ENCODE results near the gene KCTD13. TPM values are rescaled to one million over a fixed set of nuclear protein-coding genes. Genes with fewer than 3 reads are reported as not detected.

The KCTD13 gene
- total RNA-seq, 2 donors from 2014 or later = 21.5 to 27.5 TPM

GRCh38 chr16:29916979-29917378 lies 9.0 kb downstream of the KCTD13 start:
- Histone ChIP-seq H3K9me3 (ENCODE audit: control insufficient read depth, low read length) (no peaks in the 10 kb centered on the region), H3K27ac (ENCODE audit: low read depth, low read length) (no peak overlapping the region), H3K4me3 (ENCODE audit: low read length) (no peak overlapping the region), H3K9ac (ENCODE audit: extremely low read depth, low read length, poor library complexity, severe bottlenecking) (no peak overlapping the region), H3K4me1 (ENCODE audit: control insufficient read depth, insufficient read depth, low read length) (no peaks in the 10 kb centered on the region), H3K36me3 (ENCODE audit: control insufficient read depth, insufficient read depth, low read length) (peaks cover 53% of the 10 kb centered on the region), H3K27me3 (ENCODE audit: control insufficient read depth, insufficient read depth, low read length, poor library complexity, severe bottlenecking) (no peaks in the 10 kb centered on the region)
- Mint-ChIP-seq H3K9me3 (no peaks in the 10 kb centered on the region), H3K4me1 (no peaks in the 10 kb centered on the region), H3K27me3 (ENCODE audit: insufficient read depth) (no peaks in the 10 kb centered on the region), H3K4me3 (no peak overlapping the region), H3K36me3 (ENCODE audit: low read depth) (peaks cover 51% of the 10 kb centered on the region), H3K27ac (no peak overlapping the region)
- TF ChIP-seq CTCF (conservative IDR thresholded peaks at IDR 0.05) = peak; percentile 42
- DNase-seq = no peak
- WGBS, 2 experiments (ENCODE audit: insufficient coverage in 1 of 2, insufficient read length in 1 of 2) = 100% methylated on average over 1 of the region's 1 CpG

- H3K4me1 Mint-ChIP-seq = no peaks in the 10 kb centered on the region
- peaks cover 45% of the 10 kb centered on the region for H3K36me3 Mint-ChIP-seq (ENCODE audit: low read depth)
- Histone ChIP-seq H3K9me3 (ENCODE audit: control insufficient read depth, low read length) (no peaks in the 10 kb centered on the region), H3K36me3 (ENCODE audit: control insufficient read depth, insufficient read depth, low read length) (peaks cover 42% of the 10 kb centered on the region), H3K27me3 (ENCODE audit: control insufficient read depth, insufficient read depth, low read length, poor library complexity, severe bottlenecking) (no peaks in the 10 kb centered on the region), H3K4me1 (ENCODE audit: control insufficient read depth, insufficient read depth, low read length) (no peaks in the 10 kb centered on the region), H3K9ac (ENCODE audit: extremely low read depth, low read length, poor library complexity, severe bottlenecking) (no peak overlapping the region), H3K4me3 (ENCODE audit: low read length) (no peak overlapping the region), H3K27ac (ENCODE audit: low read depth, low read length) (no peak overlapping the region)
- no peaks in the 10 kb centered on the region for H3K9me3 Mint-ChIP-seq
- H3K27ac Mint-ChIP-seq = no peak overlapping the region
- DNase-seq = no peak
- H3K4me3 Mint-ChIP-seq = no peak overlapping the region
- no peak for TF ChIP-seq CTCF (conservative IDR thresholded peaks at IDR 0.05)
- WGBS, 2 experiments (ENCODE audit: insufficient coverage in 1 of 2, insufficient read length in 1 of 2) = 96 to 97% methylated on average over 6 of the region's 6 CpGs
- H3K27me3 Mint-ChIP-seq (ENCODE audit: insufficient read depth) = no peaks in the 10 kb centered on the region
Measured at GRCh38 chr16:29915590-29916247, 10.3 kb downstream of the KCTD13 start.

- Histone ChIP-seq H3K36me3 (ENCODE audit: control insufficient read depth, insufficient read depth, low read length) (peaks cover 22% of the 10 kb centered on the region), H3K9me3 (ENCODE audit: control insufficient read depth, low read length) (no peaks in the 10 kb centered on the region), H3K9ac (ENCODE audit: extremely low read depth, low read length, poor library complexity, severe bottlenecking) (no peak overlapping the region), H3K27me3 (ENCODE audit: control insufficient read depth, insufficient read depth, low read length, poor library complexity, severe bottlenecking) (no peaks in the 10 kb centered on the region), H3K4me1 (ENCODE audit: control insufficient read depth, insufficient read depth, low read length) (no peaks in the 10 kb centered on the region), H3K27ac (ENCODE audit: low read depth, low read length) (no peak overlapping the region), H3K4me3 (ENCODE audit: low read length) (no peak overlapping the region)
- H3K27ac Mint-ChIP-seq = no peak overlapping the region
- H3K9me3 Mint-ChIP-seq = no peaks in the 10 kb centered on the region
- WGBS, 2 experiments (ENCODE audit: insufficient coverage in 1 of 2, insufficient read length in 1 of 2) = 92 to 94% methylated on average over 8 of the region's 8 CpGs
- no peak for DNase-seq
- no peak overlapping the region for H3K4me3 Mint-ChIP-seq
- no peaks in the 10 kb centered on the region for H3K27me3 Mint-ChIP-seq (ENCODE audit: insufficient read depth)
- H3K4me1 Mint-ChIP-seq = no peaks in the 10 kb centered on the region
- peaks cover 33% of the 10 kb centered on the region for H3K36me3 Mint-ChIP-seq (ENCODE audit: low read depth)
- no peak for TF ChIP-seq CTCF (conservative IDR thresholded peaks at IDR 0.05)
Measured at GRCh38 chr16:29913514-29913913, 12.5 kb downstream of the KCTD13 start.
